ENCODE results near the gene PRR19.

DNA sequence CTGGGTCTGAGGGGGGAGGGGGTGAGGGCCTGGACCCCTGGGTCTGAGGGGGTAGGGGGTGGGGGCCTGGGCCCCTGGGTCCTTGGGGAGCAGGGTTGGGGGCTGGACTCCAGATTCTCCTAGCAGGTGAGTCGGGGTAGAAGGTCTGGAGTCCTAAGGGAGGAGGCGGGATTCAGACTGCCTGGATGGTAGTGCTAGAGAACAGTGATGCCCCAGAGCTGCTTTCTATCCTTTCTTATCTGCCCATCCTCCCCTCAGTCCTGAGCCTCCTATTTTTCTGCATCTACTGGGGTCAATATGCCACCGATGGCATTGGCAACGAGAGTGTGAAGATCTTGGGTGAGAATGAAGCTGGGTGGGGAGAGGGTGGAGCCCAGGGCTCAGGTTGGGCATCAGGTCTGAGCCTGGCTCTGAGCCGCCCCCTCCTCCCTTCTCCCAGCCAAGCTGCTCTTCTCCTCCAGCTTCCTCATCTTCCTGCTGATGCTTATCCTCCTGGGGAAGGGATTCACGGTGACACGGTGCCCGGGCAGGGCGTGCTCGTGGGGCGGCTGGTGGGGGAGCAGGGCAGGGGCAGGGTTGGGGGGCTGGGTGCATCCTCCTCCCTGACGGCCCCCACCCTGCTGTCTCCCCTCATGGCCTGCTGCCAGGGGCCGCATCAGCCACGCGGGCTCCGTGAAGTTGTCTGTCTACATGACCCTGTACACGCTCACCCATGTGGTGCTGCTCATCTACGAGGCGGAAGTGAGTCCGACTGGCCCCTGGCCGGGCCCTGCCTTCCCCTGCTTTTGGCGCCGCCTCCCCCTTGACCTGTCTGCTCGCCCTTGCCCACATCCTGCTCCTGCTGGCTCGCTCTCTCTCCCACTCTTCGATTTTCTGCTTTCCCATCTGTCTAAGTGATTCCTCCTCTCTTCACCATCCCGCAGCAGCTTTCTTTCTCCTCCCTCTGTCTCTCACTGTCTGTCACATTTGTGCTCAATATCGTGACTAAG, 14.6 kb downstream of the PRR19 start:
- TF ChIP-seq, protein P1, sequence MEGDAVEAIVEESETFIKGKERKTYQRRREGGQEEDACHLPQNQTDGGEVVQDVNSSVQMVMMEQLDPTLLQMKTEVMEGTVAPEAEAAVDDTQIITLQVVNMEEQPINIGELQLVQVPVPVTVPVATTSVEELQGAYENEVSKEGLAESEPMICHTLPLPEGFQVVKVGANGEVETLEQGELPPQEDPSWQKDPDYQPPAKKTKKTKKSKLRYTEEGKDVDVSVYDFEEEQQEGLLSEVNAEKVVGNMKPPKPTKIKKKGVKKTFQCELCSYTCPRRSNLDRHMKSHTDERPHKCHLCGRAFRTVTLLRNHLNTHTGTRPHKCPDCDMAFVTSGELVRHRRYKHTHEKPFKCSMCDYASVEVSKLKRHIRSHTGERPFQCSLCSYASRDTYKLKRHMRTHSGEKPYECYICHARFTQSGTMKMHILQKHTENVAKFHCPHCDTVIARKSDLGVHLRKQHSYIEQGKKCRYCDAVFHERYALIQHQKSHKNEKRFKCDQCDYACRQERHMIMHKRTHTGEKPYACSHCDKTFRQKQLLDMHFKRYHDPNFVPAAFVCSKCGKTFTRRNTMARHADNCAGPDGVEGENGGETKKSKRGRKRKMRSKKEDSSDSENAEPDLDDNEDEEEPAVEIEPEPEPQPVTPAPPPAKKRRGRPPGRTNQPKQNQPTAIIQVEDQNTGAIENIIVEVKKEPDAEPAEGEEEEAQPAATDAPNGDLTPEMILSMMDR (IDR thresholded peaks at IDR 0.05): no peak
- TF ChIP-seq POLR2A (IDR thresholded peaks at IDR 0.05): no peak
